ENCODE data around the gene KRTAP1-4. TPM values are rescaled to one million over a fixed set of nuclear protein-coding genes. Genes with fewer than 3 reads are reported as not detected.
A peak's percentile ranks its signal among the peaks of the same experiment; 100 is the strongest.
"Not testable (repeated sequence)": the region's sequence is repeated elsewhere in the genome, so short reads cannot be mapped to it uniquely, and the experiment has no call there.

Gene KRTAP1-4
- not detected in 2 replicates for total RNA-seq

GRCh38 chr17:41029633-41030245 lies at the start of gene KRTAP1-4:
Gene KRTAP1-4, minus strand, starts transcription at chr17:41030195. Its CDS starts 117 bp downstream, at chr17:41030078.
- DNase-seq (ENCODE audit: low read depth in 2 of 2), result no peak

GRCh38 chr17:41076788-41077187 lies 46.8 kb upstream of the KRTAP1-4 start:
- DNase-seq (ENCODE audit: low read depth in 2 of 2), result no peak

GRCh38 chr17:41073676-41074075 lies 43.7 kb upstream of the KRTAP1-4 start:
- no peak for DNase-seq (ENCODE audit: low read depth in 2 of 2)

- no peak for DNase-seq (ENCODE audit: low read depth in 2 of 2)
These were observed 41.8 kb upstream of the KRTAP1-4 start for GRCh38 chr17:41071606-41072360.

GRCh38 chr17:41069031-41069430 lies 39.0 kb upstream of the KRTAP1-4 start:
- no peak for DNase-seq (ENCODE audit: low read depth in 2 of 2)

- no peak for DNase-seq (ENCODE audit: low read depth in 2 of 2)
These were observed 37.3 kb upstream of the KRTAP1-4 start for GRCh38 chr17:41067281-41067680.

GRCh38 chr17:41065829-41066624 lies 36.0 kb upstream of the KRTAP1-4 start, which contains the start of gene KRTAP2-4:
Gene KRTAP2-4, minus strand, starts transcription at chr17:41065879. Its CDS starts 34 bp downstream, at chr17:41065845.
- no peak for DNase-seq (ENCODE audit: low read depth in 2 of 2)

- DNase-seq (ENCODE audit: low read depth in 2 of 2), result not testable (repeated sequence)
These were observed 35.2 kb upstream of the KRTAP1-4 start for GRCh38 chr17:41065016-41065689.

- no peak for DNase-seq (ENCODE audit: low read depth in 2 of 2)
These were observed 34.3 kb upstream of the KRTAP1-4 start for GRCh38 chr17:41064301-41064700.

- no peak for DNase-seq (ENCODE audit: low read depth in 2 of 2)
These were observed 33.5 kb upstream of the KRTAP1-4 start for GRCh38 chr17:41063449-41063848.

GRCh38 chr17:41061964-41062363 lies 32.0 kb upstream of the KRTAP1-4 start:
- no peak for DNase-seq (ENCODE audit: low read depth in 2 of 2)

GRCh38 chr17:41060052-41060604 lies 30.1 kb upstream of the KRTAP1-4 start, which contains the start of gene KRTAP2-3:
Gene KRTAP2-3, minus strand, starts transcription at chr17:41060114. Its CDS starts 64 bp downstream, at chr17:41060050.
- DNase-seq (ENCODE audit: low read depth in 2 of 2), result peak in 1 of 2 donors; percentile 12

GRCh38 chr17:41059276-41060051 lies 29.5 kb upstream of the KRTAP1-4 start:
- DNase-seq (ENCODE audit: low read depth in 2 of 2), result not testable (repeated sequence)

GRCh38 chr17:41058741-41059140 lies 28.7 kb upstream of the KRTAP1-4 start:
- DNase-seq (ENCODE audit: low read depth in 2 of 2), result no peak

GRCh38 chr17:41057547-41057946 lies 27.6 kb upstream of the KRTAP1-4 start:
- no peak for DNase-seq (ENCODE audit: low read depth in 2 of 2)

- not testable (repeated sequence) for DNase-seq (ENCODE audit: low read depth in 2 of 2)
These were observed 25.1 kb upstream of the KRTAP1-4 start, which contains the start of gene KRTAP2-2 for GRCh38 chr17:41055130-41055529. Gene KRTAP2-2, minus strand, starts transcription at chr17:41055230. Its CDS starts 19 bp downstream, at chr17:41055211.

GRCh38 chr17:41054556-41054955 lies 24.6 kb upstream of the KRTAP1-4 start:
- not testable (repeated sequence) for DNase-seq (ENCODE audit: low read depth in 2 of 2)

- no peak for DNase-seq (ENCODE audit: low read depth in 2 of 2)
These were observed 24.0 kb upstream of the KRTAP1-4 start for GRCh38 chr17:41054025-41054424.

- DNase-seq (ENCODE audit: low read depth in 2 of 2), result no peak
These were observed 22.6 kb upstream of the KRTAP1-4 start for GRCh38 chr17:41052566-41052965.

- DNase-seq (ENCODE audit: low read depth in 2 of 2), result peak in 1 of 2 donors; percentile 28
These were observed 19.1 kb upstream of the KRTAP1-4 start for GRCh38 chr17:41049110-41049509.

All from lung microvascular endothelial cell (primary cell).